OCI-LY7 (cell line): ENCODE measurements around the gene ALOXE3.

ENCODE experiments used
- EZH2phosphoT487 ChIP-seq: fragments of 200-600 bp; sonication (generic); IDR thresholded peaks from 2 replicates; pipeline ENCODE4 v1.6.1; 2018; ENCODE audit warnings: low read depth, borderline replicate concordance, mild to moderate bottlenecking, mixed run types, antibody characterized with exemption, low read length, moderate library complexity, mixed read lengths
- TF ChIP-seq, protein P1 (sequence below): fragments of 200-600 bp; sonication (generic); conservative IDR thresholded peaks from 2 replicates; pipeline ENCODE4 v1.5.1; 2014; ENCODE audit warnings: mild to moderate bottlenecking, antibody characterized with exemption, low read length, moderate library complexity, mixed read lengths

GRCh38 chr17:8084250-8084649 is 34.1 kb downstream of the ALOXE3 start:
- TF ChIP-seq, protein P1, sequence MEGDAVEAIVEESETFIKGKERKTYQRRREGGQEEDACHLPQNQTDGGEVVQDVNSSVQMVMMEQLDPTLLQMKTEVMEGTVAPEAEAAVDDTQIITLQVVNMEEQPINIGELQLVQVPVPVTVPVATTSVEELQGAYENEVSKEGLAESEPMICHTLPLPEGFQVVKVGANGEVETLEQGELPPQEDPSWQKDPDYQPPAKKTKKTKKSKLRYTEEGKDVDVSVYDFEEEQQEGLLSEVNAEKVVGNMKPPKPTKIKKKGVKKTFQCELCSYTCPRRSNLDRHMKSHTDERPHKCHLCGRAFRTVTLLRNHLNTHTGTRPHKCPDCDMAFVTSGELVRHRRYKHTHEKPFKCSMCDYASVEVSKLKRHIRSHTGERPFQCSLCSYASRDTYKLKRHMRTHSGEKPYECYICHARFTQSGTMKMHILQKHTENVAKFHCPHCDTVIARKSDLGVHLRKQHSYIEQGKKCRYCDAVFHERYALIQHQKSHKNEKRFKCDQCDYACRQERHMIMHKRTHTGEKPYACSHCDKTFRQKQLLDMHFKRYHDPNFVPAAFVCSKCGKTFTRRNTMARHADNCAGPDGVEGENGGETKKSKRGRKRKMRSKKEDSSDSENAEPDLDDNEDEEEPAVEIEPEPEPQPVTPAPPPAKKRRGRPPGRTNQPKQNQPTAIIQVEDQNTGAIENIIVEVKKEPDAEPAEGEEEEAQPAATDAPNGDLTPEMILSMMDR, result no peak
- no peak for TF ChIP-seq EZH2phosphoT487
